GM18499 (cell line): ENCODE data around the gene FBXL13.

Experiments
- ATAC-seq: cut with Tn5 transposase; IDR thresholded peaks from one replicate; pipeline ENCODE4 v1.9.1; 2021; ENCODE audit warnings: moderate number of reproducible peaks; ENCODE audit not compliant: insufficient read depth, unreplicated experiment

The FBXL13 gene

GRCh38 chr7:102951839-102952238 lies 122.8 kb downstream of the FBXL13 start:
- ATAC-seq, result no peak

GRCh38 chr7:102944241-102944640 lies 130.4 kb downstream of the FBXL13 start:
- no peak for ATAC-seq

- no peak for ATAC-seq
Observed at GRCh38 chr7:102943423-102944169, 131.0 kb downstream of the FBXL13 start.

- ATAC-seq, result no peak
Observed at GRCh38 chr7:102942868-102943267, 131.7 kb downstream of the FBXL13 start.

- ATAC-seq, result no peak
Observed at GRCh38 chr7:102942181-102942866, 132.3 kb downstream of the FBXL13 start.

- no peak for ATAC-seq
Observed at GRCh38 chr7:102938679-102939078, 135.9 kb downstream of the FBXL13 start.

DNA sequence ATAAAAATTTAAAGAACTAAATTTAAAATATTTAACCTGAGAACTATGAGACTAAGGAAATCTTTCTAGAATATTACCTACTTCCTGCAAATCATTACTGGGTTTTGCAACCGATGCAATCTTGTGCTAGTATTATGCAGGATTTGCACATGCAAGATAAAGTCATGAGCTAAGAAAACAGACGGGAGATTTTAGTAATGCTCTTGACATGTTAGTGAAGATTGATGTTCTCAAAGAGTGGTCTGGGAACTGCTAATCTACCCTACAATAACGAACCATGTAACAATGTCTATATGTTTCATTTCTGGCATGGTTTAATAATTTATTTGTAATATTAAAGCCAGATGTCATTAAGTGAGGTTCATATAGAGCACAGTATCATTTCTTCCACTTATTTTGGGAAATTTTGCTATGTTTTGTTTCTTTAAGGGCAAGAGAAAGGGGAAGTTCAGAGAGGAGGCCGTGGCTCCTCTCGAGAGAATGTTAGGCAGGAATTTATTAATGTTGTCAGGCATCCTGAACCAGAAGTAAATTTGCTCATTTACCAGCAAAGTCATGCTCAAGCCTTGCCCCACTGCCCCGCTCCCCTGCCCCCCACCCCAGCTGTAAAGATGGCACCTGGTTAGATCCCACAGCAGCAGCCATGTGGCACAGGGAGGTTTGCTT lies 139.0 kb downstream of the FBXL13 start:
- ATAC-seq, result no peak

DNA sequence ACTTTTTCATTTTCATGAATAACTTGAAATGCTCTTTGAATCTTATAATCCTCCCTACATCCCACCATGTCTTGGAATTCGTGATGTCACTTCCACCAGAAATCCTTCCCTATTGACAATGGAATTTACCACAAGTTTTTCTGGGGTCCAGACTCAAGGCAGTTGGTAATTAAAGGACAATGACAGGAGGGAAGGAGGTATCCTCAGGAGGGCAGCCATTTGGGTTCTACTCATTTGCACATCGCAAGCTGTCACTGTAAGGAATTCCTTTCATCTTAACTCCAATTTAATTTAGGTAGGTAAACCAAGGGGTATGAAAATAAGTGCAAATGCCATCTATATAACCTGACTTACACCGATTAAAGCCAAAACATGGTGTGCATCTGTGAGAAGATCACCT lies 139.9 kb downstream of the FBXL13 start:
- ATAC-seq, result no peak

- ATAC-seq, result no peak
Observed at GRCh38 chr7:102934239-102934638, 140.4 kb downstream of the FBXL13 start.

DNA sequence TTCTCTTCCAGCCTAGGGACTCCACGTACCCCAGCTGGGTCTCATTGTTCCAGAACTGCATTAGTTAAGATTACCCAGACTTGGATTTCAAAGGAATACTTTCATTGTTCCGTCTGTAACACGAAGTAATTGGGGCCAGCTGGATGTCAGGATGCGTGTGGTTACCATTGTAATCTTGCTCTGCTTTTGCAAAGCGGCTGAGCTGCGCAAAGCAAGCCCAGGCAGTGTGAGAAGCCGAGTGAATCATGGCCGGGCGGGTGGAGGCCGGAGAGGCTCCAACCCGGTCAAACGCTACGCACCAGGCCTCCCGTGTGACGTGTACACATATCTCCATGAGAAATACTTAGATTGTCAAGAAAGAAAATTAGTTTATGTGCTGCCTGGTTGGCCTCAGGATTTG lies 140.8 kb downstream of the FBXL13 start:
- no peak for ATAC-seq

- no peak for ATAC-seq
Observed at GRCh38 chr7:102931757-102932156, 142.8 kb downstream of the FBXL13 start.

DNA sequence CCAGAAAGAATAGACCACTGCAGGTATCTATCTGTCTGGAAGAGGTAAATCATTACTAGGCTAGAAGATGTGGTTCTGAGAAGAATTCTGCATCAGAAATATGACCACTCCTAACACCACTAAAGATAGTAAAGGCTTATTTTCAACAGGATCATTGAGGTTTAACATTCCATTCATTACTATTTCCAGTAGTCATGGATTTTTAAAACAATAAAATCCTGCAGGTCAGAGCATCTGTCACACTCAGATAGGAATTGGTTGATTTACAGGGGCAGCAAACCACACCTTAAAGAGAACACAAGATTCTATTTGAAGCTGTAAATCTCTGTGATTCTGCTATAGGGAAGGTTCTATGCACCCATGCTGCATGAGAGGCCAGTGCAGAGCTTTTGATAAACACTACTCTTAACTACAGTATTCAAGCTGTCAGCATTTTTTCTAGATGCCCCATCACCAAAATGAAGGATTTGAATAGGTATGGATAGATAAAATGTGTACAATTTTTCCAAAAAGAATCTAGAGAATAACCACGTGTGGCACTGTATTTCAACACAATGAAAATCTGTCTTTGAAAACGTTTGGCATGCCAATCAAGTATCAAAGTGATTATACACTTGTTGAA lies 147.2 kb downstream of the FBXL13 start:
- no peak for ATAC-seq

GRCh38 chr7:102926783-102927140 lies 147.8 kb downstream of the FBXL13 start:
- no peak for ATAC-seq

DNA sequence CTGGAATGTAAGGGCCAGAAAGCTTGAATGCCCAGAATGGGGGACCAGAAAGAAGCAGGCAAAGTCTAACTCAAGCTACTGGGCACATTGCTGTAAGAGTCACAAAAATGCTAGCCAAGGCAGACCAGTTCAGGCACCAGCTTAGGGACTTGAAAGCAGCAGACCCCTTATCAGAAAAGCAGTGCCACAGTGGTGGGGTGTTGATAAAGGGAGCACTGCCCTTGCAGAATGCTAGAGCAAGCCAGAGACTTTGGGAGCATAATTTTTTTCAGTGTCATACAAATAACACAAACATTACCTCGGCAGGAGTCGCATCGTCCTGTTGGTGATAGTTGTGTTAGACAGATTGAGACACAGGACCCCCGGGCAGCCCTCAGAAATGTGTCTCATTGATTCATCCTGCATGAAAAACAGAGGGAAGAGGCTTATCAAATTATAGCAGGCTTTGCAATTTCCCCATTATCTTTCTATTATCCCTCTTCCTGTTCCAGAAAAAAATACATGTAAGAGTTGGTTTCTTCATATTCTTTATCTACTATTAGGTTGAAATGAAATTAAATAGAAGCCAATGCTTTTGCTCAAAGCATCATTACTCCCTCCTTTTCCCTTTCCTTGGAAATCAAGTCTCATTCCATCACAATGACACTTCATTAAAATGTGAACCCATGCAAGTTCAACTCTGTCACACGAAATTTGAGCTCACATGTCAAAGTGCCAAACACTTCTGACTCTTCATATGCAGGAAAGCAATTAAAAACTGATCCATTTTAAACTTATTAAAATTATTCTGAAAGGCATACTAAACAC lies 148.4 kb downstream of the FBXL13 start:
- no peak for ATAC-seq

DNA sequence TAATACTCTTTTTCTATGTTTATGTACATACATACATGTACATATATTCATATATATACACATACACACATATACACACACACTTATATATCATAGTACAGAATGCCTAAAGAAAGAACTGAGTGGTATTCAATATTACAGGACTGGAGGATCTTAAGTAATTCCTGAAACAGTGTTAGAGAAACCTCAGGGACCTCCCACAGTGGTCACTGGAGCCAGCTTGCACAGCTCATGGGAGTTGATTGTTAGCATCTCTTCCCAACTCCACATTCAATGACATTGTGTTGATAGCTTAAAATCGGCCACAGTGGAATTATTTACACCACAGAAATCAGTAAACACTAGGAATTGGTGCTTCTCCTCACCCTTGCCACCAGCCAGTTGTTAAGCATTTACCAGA lies 155.8 kb downstream of the FBXL13 start:
- ATAC-seq, result no peak

DNA sequence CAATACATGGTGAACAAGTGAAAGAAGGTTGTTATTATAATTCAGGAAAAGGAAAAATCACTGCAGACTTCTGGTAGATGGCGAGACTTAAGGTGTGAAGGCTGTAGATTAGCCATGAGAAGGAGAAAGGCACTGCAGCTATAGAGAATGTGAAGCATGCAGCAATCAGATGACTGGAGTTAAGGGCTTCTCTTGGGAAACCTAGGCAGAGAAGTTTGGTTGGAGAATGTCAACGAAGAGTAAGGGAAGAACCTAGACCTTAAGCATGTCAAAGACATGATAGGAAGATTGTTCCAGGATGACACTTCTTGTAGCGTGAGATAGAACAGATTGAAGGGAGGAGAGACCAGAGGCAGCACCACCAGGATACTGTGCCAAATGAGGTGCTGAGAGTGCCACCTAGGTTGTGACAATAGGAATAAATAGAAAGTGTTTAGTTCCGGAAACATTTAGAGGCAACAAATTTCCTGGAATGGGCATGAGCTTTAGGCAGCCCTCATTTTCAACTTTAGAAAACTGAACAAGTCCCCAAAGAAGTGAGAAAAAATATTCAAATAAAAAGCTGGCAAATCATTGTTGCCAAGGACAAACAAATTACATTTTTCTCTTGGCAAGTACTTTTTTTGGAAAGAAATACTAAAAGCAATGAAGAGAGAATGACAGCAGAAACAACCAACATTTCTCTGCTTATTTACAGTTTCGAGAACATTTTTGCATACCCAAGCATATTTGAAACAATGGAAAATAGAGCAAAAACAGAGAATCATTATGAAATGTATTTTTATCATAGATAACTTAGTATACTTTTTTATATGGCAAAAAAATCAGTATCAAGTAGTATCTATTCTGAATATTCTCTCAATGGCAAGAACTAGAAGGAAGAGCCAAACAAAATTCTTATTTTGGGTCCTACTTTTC lies 156.9 kb downstream of the FBXL13 start:
- no peak for ATAC-seq

DNA sequence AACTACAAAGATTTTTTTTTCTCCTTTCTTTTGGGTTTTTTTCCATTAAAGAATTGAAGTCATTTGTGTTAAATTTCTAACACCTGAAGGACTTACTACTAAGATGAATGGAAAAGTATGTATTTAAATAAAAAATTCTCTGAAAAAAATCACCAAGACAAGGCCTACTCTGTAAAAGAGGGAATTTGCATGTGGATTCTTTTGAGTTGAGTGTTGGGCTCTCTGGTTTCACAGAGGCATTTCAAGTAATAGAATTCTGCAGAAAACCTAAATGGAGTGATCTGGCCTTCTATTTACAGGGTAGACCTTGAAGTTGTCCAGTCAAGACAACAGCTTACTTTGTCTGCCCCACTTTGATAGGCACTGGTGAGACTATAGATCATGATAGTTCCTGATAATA lies 157.7 kb downstream of the FBXL13 start:
- ATAC-seq, result no peak

GRCh38 chr7:102916426-102916825 lies 158.2 kb downstream of the FBXL13 start:
- ATAC-seq, result no peak

- no peak for ATAC-seq
Observed at GRCh38 chr7:102914585-102914984, 160.0 kb downstream of the FBXL13 start.
